ENCODE results near the gene MEIG1.
"Not testable (repeated sequence)": the region's sequence is repeated elsewhere in the genome, so short reads cannot be mapped to it uniquely, and the experiment has no call there.

DNA sequence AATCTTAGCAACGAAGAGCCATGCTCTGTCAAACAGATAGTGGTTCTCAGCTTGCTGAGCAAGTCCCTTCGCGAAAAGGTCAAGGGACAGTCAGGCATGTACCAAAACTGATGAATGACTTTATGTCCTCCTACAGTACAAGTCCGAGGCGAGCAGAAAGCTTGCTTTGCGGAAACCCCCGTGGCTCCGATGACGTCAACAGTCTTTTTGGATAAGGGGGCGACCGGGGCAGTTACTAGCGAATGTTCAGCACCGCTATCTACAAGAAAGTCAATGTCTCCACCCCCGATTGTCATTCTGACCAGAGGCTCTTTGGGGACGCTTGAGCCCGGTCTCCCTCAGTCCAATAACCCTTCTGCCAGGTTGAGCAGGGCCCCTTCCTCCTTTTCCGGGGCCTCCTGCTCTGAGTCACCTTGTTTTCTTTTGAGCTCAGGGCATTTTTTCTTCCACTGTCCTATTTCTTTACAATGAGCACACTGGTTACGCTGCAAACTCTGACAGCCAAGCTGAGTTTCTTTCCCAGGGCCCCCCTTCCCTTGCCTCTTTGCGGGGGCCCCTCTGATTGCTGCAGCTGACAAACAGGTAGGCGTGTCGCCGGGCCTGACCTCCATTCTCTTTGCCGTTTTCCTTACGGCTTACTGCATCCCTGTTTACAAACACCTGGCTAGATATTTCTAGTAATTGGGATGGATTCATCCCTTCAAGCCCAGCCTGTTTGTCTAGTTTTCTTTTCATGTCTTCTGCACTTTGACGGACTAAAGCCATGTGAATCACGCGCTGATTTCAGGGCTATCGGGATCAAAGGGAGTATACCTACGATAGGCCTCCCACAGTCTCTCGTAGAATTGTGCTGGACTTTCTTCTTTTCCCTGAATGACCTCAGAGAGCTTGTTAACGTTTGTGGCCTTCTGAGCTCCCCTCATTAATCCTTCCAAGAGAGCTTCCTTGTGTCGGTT lies 34.6 kb downstream of the MEIG1 start:
- not testable (repeated sequence) for TF ChIP-seq CTCF, POLR2AphosphoS5, POLR2A (IDR thresholded peaks at IDR 0.05)
